Measurements from ENCODE around the gene MAGT1.

- TF ChIP-seq CTCF (IDR thresholded peaks at IDR 0.05) (no peak), POLR2A (IDR thresholded peaks at IDR 0.05) (no peak), POLR2AphosphoS5 (IDR thresholded peaks at IDR 0.05) (no peak)
These were observed 118.6 kb downstream of the MAGT1 start for GRCh38 chrX:77776659-77777058.

All from prostate gland (tissue), 2 donors.